Colonic mucosa (tissue), 4 donors: ENCODE measurements around the gene TMEM164. TPM values are rescaled to one million over a fixed set of nuclear protein-coding genes. Genes with fewer than 3 reads are reported as not detected.

Source experiments
- DNase-seq: peaks from one replicate; pipeline ENCODE4 v3.0.0-alpha.2; 2020
- H3K27ac ChIP-seq: fragments of 200-600 bp; one replicate; pipeline ENCODE4 v1.8.0; 2021
- H3K27me3 ChIP-seq: fragments of 200-600 bp; one replicate; pipeline ENCODE4 v1.8.0; 2021
- H3K36me3 ChIP-seq: fragments of 200-600 bp; one replicate; pipeline ENCODE4 v1.8.0; 2021
- H3K4me1 ChIP-seq: fragments of 200-600 bp; one replicate; pipeline ENCODE4 v1.8.0; 2021; ENCODE audit warnings: mild to moderate bottlenecking
- H3K4me3 ChIP-seq: fragments of 200-600 bp; one replicate; pipeline ENCODE4 v1.8.0; 2021
- H3K9ac ChIP-seq, 2 donors: one replicate each; pipeline ENCODE4 v1.7.0; 2013; ENCODE audit warnings: control low read depth in 2 of 2, low read depth in 2 of 2, low read length in 2 of 2
- H3K9me3 ChIP-seq: fragments of 200-600 bp; one replicate; pipeline ENCODE4 v1.8.0; 2021
- CTCF ChIP-seq: fragments of 200-600 bp; IDR thresholded peaks from one replicate; pipeline ENCODE4 v1.8.0; 2022; ENCODE audit warnings: antibody characterized with exemption, mild to moderate bottlenecking
- intact Hi-C: fragments of 100-400 bp; cut with DNase I; formaldehyde crosslinking; loops from one replicate; pipeline ENCODE4 v1.14.1; 2022
- microRNA-seq: library from miRNA; unstranded; fragments of <30 nt; microRNA quantifications from one replicate; pipeline ENCODE4, GENCODE V29; 2019
- total RNA-seq, 2 donors: library from RNA; stranded (reverse); fragmentation: NEBNext Ultra II Directional in 1 of 2; extraction: Animal tissue kit (Norgen Biotek cat#: 25700) in 1 of 2; gene quantifications; one replicate each; pipeline ENCODE4 v1.2.1, GENCODE V29; 2021
- donor health status: healthy.
- donor health status: DM: no; HTN: no; CAD: no.
- donor health status: DM: no; HTN: no; CAD: no.

The TMEM164 gene
- total RNA-seq, 2 donors from 2014 or later = 57.3 to 73.1 TPM

GRCh38 chrX:110224926-110225617 lies 222.2 kb downstream of the TMEM164 start:
- Histone ChIP-seq H3K27me3 (no peaks in the 10 kb centered on the region), H3K4me3 (no peak overlapping the region), H3K27ac (no peak overlapping the region), H3K9me3 (no peaks in the 10 kb centered on the region), H3K36me3 (no peaks in the 10 kb centered on the region), H3K9ac (no peak overlapping the region), H3K4me1 (no peaks in the 10 kb centered on the region)
- no peak for TF ChIP-seq CTCF
- intact Hi-C loops = no loop called here
- no peak for DNase-seq

GRCh38 chrX:110226931-110227330 lies 224.0 kb downstream of the TMEM164 start:
- DNase-seq = no peak
- H3K27me3 ChIP-seq = no peaks in the 10 kb centered on the region
- no peak overlapping the region for H3K27ac ChIP-seq
- TF ChIP-seq CTCF = no peak
- H3K9me3 ChIP-seq = no peaks in the 10 kb centered on the region
- H3K4me1 ChIP-seq = no peaks in the 10 kb centered on the region
- no peak overlapping the region for H3K9ac ChIP-seq
- intact Hi-C loops = no loop called here
- no peaks in the 10 kb centered on the region for H3K36me3 ChIP-seq
- H3K4me3 ChIP-seq = no peak overlapping the region

Small RNA genes lying within 50 kb of the gene (microRNA-seq; reads per million reads assigned to microRNA genes)
- not detected for gene MIR3978
- gene MIR652 = 2,271 reads per million, percentile 86 among the genes with 10 or more reads in this experiment
